NOMO-1 treated with dmso at 0.1 percent for 144 hours (cell line): ENCODE results near the gene DAZAP1.

Experiments used
- DNase-seq: peaks from one replicate; lab custom pipeline; 2025; ENCODE audit not compliant: unreplicated experiment; lab: John Stamatoyannopoulos, UW

DAZAP1 gene

GRCh38 chr19:1377176-1377964 is 30.0 kb upstream of the DAZAP1 start:
- DNase-seq, result no peak

GRCh38 chr19:1377965-1378785 is 29.2 kb upstream of the DAZAP1 start:
- no peak for DNase-seq

- DNase-seq, result no peak
Measured at GRCh38 chr19:1379126-1379905, 28.1 kb upstream of the DAZAP1 start.

GRCh38 chr19:1379961-1380489 is 27.4 kb upstream of the DAZAP1 start:
- DNase-seq, result no peak

- no peak for DNase-seq
Measured at GRCh38 chr19:1382250-1382649, 25.1 kb upstream of the DAZAP1 start.

- no peak for DNase-seq
Measured at GRCh38 chr19:1383017-1383311, 24.4 kb upstream of the DAZAP1 start.

- DNase-seq, result peak; percentile 84
Measured at GRCh38 chr19:1383312-1384084, 23.9 kb upstream of the DAZAP1 start, which contains the start of gene NDUFS7. TSS of gene NDUFS7 (plus strand) at chr19:1383907. CDS start at chr19:1383927, 20 bp downstream.

- no peak for DNase-seq
Measured at GRCh38 chr19:1384085-1384462, 23.3 kb upstream of the DAZAP1 start.

- no peak for DNase-seq
Measured at GRCh38 chr19:1384478-1385110, 22.8 kb upstream of the DAZAP1 start.

GRCh38 chr19:1385816-1386215 is 21.6 kb upstream of the DAZAP1 start:
- no peak for DNase-seq

GRCh38 chr19:1386945-1387683 is 20.3 kb upstream of the DAZAP1 start:
- DNase-seq, result no peak

GRCh38 chr19:1387684-1388636 is 19.4 kb upstream of the DAZAP1 start:
- DNase-seq, result no peak

GRCh38 chr19:1388637-1389026 is 18.8 kb upstream of the DAZAP1 start:
- no peak for DNase-seq

- no peak for DNase-seq
Measured at GRCh38 chr19:1389033-1389940, 18.1 kb upstream of the DAZAP1 start.

GRCh38 chr19:1390890-1391423 is 16.4 kb upstream of the DAZAP1 start:
- DNase-seq, result no peak

- no peak for DNase-seq
Measured at GRCh38 chr19:1392407-1392806, 15.0 kb upstream of the DAZAP1 start.

GRCh38 chr19:1392939-1393530 is 14.4 kb upstream of the DAZAP1 start:
- no peak for DNase-seq
